ENCODE measurements around the gene TNFRSF1B. TPM values are rescaled to one million over a fixed set of nuclear protein-coding genes. Genes with fewer than 3 reads are reported as not detected.

The TNFRSF1B gene
- total and polyA plus RNA-seq, 9 of the 15 experiments (the other 6 are each of a cell fraction or from before 2014, with no cell fraction given), result 8.8 to 91.3 (median 36.0) TPM

- TF ChIP-seq MED1 (CRISPR knock-in tag; IDR thresholded peaks at IDR 0.05; ENCODE audit: borderline replicate concordance), result 0 out of 2 replicates have a peak, but pooled peaks have one; percentile 75
- 0 out of 2 replicates have a peak, but pooled peaks have one; percentile 19 for TF ChIP-seq FOXP4 (CRISPR knock-in tag; IDR thresholded peaks at IDR 0.05; ENCODE audit: borderline replicate concordance)
- TF ChIP-seq, protein P1, sequence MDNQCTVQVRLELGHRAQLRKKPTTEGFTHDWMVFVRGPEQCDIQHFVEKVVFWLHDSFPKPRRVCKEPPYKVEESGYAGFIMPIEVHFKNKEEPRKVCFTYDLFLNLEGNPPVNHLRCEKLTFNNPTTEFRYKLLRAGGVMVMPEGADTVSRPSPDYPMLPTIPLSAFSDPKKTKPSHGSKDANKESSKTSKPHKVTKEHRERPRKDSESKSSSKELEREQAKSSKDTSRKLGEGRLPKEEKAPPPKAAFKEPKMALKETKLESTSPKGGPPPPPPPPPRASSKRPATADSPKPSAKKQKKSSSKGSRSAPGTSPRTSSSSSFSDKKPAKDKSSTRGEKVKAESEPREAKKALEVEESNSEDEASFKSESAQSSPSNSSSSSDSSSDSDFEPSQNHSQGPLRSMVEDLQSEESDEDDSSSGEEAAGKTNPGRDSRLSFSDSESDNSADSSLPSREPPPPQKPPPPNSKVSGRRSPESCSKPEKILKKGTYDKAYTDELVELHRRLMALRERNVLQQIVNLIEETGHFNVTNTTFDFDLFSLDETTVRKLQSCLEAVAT (IDR thresholded peaks at IDR 0.05), result 0 out of 4 replicates have a peak, but pooled peaks of 1 of the 2 experiments have one; percentile 9
- peak; percentile 28; the same call in 1 of the 2 replicates for TF ChIP-seq SOX6 (IDR thresholded peaks at IDR 0.05)
- no peak for TF ChIP-seq LEF1 (IDR thresholded peaks at IDR 0.05)
- TF ChIP-seq MBD2 (IDR thresholded peaks at IDR 0.05; ENCODE audit: borderline replicate concordance, low read depth), result no peak
- TF ChIP-seq HNRNPH1 (optimal IDR thresholded peaks at IDR 0.05; ENCODE audit: low read depth, low read length), result no peak
- no peak for TF ChIP-seq ETV6 (IDR thresholded peaks at IDR 0.05; ENCODE audit: borderline replicate concordance in 1 of 2, low read depth in 2 of 2, low read length in 1 of 2)
- TF ChIP-seq ETV6 (CRISPR knock-in tag; IDR thresholded peaks at IDR 0.05; ENCODE audit: borderline replicate concordance), result no peak
These were observed at the start of gene TNFRSF1B (continued) for GRCh38 chr1:12166834-12167492.
